ENCODE results near the gene UBR3.

DNA sequence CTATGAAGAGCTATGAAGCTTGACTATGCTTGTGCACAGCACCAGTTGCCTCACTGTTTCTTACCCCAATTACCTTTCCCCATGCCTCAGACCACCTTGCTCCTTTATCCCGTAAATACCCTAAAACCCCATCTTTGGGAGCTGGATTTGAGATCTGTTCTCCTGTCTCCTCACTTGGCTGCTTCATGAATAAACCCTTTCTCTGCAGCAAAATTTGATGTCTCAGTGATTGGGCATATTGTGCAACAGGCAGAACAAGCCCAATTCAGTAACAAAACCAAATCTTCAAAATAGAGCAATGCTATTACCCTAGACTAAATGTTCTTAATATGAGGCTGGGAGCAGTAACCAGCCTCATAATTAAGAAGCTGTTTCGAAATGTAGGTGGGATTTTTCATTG lies 32.1 kb upstream of the UBR3 start:
- no peak for TF ChIP-seq POLR2AphosphoS5 (IDR thresholded peaks at IDR 0.05)
- no peak for TF ChIP-seq CTCF (IDR thresholded peaks at IDR 0.05 in 8 of 11, conservative IDR thresholded peaks at IDR 0.05 in 3 of 11)
